CD4-positive, alpha-beta T cell treated with Interleukin-17A for 1 hour (primary cell): ENCODE results near the gene TOP2B.

Source experiments
- DNase-seq: peaks from one replicate; pipeline ENCODE4 v3.0.0-alpha.2; 2020

Gene TOP2B

DNA sequence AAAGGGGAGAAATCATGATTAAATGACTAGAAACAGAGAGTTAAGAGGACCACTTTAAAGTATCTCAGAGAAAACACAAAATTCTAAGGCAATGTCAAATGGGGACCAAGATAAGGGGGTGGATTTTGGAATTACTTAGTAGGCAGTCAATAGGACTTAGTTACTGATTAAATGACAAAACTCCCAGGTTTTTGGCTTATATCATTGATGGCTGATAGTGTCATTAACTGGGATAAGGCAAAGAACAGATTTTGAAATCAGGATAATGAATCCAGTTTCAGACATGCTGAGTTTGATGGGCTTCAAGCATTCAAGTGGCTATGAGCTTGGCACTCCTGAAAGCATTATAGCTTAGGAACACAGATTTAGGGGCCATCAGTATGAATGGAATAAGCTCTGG is 53.9 kb downstream of the TOP2B start:
- DNase-seq: no peak

DNA sequence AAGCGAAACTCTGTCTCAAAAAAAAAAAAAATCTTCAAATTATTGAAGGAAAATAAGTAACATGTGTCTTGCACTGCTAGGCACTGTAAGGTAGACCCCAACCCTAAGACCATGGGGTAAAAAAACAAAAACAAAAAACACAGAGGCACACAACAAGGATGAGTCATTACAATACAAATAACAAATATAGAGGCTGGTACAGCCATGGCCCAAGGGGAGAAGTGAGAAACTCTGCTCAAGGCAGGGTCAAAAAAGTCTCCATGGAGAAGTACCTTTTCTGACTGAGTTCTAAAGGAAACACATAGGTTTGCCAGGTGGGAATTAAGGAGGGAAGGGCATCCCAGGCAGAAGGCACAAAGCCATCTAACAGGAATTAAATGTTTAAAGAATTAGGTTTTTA is 54.5 kb downstream of the TOP2B start:
- no peak for DNase-seq

GRCh38 chr3:25604107-25604805 is 60.5 kb downstream of the TOP2B start:
- DNase-seq: no peak

DNA sequence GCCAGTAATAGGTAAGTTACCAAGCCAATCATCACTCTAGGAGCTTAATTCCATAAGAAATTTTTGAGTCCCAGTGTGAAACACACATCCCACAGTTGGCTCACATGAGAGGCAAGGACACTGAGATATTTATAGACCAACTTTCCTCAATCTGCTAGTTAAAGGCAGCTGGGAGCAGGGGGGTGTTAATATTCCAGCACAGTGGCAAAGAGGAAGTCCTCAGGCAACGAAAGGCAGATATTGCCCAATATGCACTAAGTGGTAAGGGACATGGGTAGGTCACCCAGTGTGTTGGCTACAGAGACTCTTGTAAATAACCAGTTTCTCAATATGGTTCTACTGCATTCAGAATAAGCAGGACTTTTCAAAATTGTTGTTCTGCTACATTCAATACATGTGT is 61.0 kb downstream of the TOP2B start:
- no peak for DNase-seq

- DNase-seq: no peak
Observed at GRCh38 chr3:25597535-25598101, 67.1 kb downstream of the TOP2B start.

DNA sequence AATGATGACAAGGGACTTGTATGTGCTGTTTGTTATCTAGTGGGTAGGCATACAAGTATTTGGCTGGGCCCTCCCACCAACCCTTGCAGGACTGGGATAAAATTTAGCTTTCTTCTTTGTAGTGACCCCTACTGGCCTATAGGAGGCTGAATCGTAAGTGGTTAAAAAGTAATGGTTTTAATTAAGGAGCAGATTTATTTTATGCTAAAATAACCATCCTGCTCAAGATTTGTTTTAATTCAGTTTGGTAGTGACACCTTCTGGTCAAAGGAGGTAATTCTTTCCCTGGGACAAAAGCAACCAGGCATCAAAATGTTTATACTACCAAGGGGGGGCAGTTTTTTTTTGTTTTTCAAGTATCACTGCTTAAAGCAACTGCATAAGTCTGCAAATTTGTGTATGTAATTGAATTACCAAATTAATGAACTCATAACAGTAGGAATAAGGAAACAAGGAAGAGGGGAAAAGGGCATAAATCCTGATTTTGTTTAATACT is 70.7 kb downstream of the TOP2B start:
- DNase-seq: peak; percentile 50

GRCh38 chr3:25593001-25593400 is 71.7 kb downstream of the TOP2B start:
- DNase-seq: no peak

GRCh38 chr3:25592510-25592968 is 72.2 kb downstream of the TOP2B start:
- DNase-seq: no peak

- no peak for DNase-seq
Observed at GRCh38 chr3:25589783-25590258, 74.9 kb downstream of the TOP2B start.

DNA sequence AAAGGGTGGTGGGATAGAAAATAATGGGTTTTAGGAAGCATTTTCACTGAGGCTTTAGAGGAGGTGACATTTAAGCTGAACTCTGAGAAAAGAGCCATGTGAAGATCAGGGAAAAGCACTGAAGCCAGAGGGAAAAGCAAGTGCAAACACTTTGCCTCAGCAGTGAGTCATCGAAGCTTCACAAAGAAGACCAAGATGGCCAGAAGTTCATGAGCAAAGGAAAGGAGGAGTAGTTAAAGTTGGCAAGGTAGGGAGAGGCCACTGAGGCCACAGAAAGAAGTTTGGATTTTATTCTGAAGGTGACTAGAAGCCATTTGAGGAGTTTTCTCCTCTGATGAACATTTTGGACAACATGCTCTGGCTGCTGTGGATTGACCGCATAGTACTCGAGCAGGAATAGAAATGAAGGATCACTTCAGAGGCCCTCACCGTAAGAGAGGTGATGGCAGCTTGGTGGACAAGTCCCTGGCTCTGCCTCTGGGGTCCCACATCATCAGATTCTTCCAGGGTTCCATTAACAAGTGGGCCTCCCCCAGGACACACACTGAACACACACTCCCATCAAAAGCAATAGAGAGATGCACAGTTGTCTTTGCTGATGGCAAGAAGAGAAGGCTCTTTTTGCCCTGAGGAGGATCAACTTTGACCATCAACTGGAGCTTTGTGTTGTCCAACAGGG is 75.5 kb downstream of the TOP2B start:
- no peak for DNase-seq

- DNase-seq: no peak
Observed at GRCh38 chr3:25588441-25589103, 76.1 kb downstream of the TOP2B start.

DNA sequence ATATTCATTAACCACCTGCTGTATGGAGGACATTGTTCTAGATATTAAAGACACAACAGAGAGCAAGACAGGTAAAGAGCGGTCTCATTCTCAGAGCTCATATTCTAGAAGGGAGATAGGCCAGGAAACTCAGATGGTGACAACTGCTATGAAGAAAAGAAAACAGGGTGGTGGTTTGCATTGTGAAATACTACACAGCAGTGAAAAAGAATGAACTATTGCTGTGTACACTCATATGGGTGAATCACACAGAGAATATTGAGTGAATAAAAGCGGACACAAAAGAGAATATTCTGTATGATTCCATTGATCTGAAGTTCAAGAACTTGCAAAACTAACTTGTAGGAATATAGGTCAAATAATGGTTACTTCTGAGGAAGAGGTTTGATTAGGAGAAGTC is 76.7 kb downstream of the TOP2B start:
- no peak for DNase-seq

- no peak for DNase-seq
Observed at GRCh38 chr3:25587526-25587925, 77.2 kb downstream of the TOP2B start.

GRCh38 chr3:25587094-25587493 is 77.6 kb downstream of the TOP2B start:
- no peak for DNase-seq

- no peak for DNase-seq
Observed at GRCh38 chr3:25586553-25586952, 78.2 kb downstream of the TOP2B start.

DNA sequence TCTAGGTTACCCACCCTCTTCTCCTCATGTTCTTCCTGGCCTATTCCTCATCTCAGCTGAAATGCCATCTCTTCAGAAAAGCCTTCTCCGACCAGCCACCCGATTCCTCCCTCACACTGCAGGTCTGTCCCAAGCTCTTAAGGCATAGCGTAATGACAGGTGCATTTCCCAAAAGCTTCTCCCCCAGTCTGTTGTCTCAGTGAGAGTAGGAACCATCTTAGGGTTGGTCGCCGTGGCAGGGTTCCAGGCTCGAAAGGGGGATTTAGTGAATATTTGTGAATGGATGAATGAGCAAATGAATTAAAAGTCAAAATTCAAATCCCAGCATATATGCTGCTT is 78.6 kb downstream of the TOP2B start:
- no peak for DNase-seq

DNA sequence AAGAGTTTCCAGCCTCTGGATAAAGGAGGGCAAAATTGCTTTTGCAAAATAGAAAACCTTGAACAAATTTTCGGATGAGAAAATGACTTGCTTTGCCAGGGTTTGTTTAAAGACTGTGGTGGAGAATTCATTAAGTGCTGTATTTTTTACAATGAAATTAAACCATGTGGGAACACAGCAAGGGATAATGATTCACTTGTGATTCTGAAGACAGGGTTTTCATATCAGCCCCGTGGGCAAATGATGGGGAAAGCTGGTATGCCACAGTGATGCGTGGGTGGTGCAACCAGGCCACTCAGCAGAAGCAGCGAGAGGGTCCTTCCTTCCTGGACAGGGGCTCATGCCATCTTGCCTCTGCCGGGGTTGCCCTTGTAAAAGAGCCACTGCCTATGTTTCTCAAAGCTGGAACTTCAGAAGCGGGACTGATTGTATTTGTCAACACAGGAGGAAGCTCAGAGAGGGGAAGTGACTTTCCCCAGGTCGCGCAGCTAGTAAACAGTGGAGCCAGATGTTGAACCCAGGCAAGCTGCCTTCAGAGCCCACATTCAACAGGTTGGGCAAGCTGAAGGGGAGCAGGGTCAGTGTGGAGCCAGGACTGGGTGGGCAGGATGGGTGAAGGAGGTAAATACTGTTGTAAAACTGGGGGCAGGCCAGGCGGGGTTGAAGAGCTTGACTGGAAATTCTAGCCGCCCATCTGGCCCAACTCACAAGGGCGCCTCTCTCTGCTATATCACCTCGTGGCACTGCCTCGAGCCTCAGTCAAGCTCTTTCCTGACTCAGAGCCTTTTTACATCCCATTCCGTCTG is 79.1 kb downstream of the TOP2B start:
- DNase-seq: no peak

GRCh38 chr3:25584011-25584789 is 80.5 kb downstream of the TOP2B start:
- DNase-seq: no peak

DNA sequence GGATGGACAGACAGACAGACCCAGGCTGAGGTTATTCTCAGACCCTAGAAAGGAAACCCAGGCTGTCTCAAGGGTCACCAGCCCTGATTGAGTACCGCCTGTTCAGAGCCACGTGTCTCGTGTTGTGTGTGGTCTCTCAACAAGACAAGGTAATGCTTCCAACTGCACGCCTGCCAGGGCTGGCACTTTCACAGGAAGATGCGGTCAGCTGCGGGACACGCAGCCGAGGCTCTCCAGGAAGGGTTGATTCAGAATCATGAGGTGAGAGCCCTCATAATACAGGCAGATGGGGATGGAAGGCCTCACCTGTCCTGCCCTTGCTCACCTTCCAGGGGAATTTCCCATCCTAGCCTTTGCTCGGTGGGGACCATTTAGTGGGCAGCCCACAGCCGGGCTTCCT is 81.4 kb downstream of the TOP2B start:
- DNase-seq: no peak

GRCh38 chr3:25582242-25582641 is 82.5 kb downstream of the TOP2B start:
- no peak for DNase-seq

DNA sequence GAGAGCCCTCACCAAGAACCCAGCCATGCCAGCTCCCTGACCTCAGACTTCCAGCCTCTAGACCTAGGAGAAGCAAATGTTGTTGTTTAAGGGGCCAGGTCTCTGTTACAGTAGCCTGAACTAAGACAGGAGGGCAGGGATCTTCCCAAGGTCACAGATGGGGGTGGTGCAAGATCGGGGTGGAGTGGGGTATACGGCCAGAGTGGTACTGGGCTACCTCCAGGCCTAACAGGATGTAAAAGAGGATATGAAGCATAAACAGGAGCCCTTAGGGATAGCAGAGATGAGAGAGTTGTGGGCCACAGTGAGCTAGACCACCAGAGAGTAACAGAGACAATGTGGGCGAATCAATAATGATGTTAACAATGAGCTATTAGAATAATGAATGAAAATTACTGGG is 82.9 kb downstream of the TOP2B start:
- DNase-seq: no peak

DNA sequence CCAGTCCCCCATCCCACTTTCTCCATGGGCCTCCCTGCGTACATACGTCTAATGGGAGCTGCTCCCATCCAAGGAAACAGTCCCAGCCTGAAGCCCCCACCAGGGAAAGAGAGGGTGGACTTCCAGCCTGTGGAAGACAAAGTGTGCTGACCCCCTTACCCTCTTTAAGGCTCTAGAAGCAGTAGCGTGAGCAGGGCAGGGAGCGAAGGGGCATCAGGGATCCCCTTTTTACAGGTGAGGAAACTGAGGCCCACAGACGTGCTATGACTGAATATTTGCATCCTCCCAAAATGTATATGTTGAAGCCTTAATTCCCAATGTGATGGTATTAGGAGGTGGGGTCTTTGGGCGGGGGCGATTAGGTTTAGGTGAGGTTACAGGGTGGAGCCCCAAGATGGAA is 83.4 kb downstream of the TOP2B start:
- no peak for DNase-seq
